22Rv1 (cell line): ENCODE data around the gene TP53BP1.
"Not testable (repeated sequence)": the region's sequence is repeated elsewhere in the genome, so short reads cannot be mapped to it uniquely, and the experiment has no call there.

ENCODE experiments used
- H3K27ac ChIP-seq: fragments of 450-650 bp; 2 replicates; pipeline ENCODE4 v1.5.1; 2017
- ZFX ChIP-seq: fragments of 450-650 bp; IDR thresholded peaks from 2 replicates; pipeline ENCODE4 v1.6.1; 2017; ENCODE audit warnings: antibody characterized with exemption, borderline replicate concordance
- TF ChIP-seq, protein P1 (sequence below): fragments of 450-650 bp; IDR thresholded peaks from 2 replicates; pipeline ENCODE4 v1.5.1; 2017; ENCODE audit warnings: mild to moderate bottlenecking

Gene TP53BP1

DNA sequence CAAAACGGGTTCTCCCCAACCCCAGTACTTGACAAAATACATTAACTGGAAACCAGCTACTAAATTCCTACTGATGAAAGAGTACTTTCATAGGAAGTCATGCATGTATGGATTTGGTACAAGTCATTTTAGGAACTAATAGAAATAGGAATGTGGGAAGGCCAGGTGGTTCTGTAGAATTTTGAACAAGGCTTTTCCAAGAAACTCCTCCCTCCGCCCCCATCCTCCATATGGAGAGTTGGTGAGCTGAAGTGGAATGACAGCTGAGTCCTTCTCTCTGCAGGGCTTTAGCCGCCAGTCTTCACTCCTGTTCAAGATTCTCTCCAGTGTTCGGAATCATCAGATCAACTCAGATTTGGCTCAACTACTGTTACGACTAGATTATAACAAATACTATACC is 88.8 kb downstream of the TP53BP1 start:
- no peak overlapping the region; the same call in 1 of the 2 replicates for H3K27ac ChIP-seq
- no peak for TF ChIP-seq ZFX
- TF ChIP-seq, protein P1, sequence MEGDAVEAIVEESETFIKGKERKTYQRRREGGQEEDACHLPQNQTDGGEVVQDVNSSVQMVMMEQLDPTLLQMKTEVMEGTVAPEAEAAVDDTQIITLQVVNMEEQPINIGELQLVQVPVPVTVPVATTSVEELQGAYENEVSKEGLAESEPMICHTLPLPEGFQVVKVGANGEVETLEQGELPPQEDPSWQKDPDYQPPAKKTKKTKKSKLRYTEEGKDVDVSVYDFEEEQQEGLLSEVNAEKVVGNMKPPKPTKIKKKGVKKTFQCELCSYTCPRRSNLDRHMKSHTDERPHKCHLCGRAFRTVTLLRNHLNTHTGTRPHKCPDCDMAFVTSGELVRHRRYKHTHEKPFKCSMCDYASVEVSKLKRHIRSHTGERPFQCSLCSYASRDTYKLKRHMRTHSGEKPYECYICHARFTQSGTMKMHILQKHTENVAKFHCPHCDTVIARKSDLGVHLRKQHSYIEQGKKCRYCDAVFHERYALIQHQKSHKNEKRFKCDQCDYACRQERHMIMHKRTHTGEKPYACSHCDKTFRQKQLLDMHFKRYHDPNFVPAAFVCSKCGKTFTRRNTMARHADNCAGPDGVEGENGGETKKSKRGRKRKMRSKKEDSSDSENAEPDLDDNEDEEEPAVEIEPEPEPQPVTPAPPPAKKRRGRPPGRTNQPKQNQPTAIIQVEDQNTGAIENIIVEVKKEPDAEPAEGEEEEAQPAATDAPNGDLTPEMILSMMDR: no peak

DNA sequence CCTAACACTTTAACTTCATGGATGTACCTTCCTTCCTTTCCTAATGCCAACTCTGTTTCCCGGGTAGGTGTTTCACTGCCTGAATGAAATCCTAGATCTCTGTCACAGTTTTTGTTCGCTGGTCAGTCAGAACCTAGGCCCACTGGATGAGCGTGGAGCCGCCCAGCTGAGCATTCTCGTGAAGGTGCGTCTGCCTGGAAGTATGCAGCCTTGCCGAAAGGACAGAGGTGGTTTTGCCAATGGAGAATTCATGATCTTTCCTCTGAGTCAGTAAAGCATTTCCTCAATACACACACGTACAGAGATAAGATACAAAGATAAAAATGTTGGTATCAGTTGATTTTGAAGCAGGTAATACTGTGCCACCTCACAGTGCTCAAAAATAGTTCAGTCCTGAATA is 89.3 kb downstream of the TP53BP1 start:
- TF ChIP-seq, protein P1: no peak
- no peak for TF ChIP-seq ZFX
- no peak overlapping the region; the same call in 1 of the 2 replicates for H3K27ac ChIP-seq

DNA sequence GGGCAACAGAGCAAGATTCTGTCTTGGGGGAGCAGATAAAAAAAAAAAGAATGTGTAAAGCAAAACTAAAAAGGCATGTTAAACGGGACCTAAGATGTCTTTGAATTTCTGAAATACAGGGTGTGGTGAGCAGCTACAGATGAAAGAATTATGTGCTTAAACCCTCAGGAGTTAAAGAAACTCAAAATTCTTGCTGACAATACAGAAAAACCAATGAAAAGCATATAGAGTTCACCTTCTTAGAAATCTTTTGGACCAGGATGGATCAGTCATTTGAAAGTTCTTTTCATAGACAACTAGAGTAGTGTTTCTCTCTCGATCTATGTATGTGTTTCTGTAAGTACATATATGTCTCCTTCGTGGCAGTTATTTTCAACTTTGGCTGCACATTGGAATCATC is 90.7 kb downstream of the TP53BP1 start:
- TF ChIP-seq ZFX: no peak
- TF ChIP-seq, protein P1: no peak
- H3K27ac ChIP-seq: no peak overlapping the region

DNA sequence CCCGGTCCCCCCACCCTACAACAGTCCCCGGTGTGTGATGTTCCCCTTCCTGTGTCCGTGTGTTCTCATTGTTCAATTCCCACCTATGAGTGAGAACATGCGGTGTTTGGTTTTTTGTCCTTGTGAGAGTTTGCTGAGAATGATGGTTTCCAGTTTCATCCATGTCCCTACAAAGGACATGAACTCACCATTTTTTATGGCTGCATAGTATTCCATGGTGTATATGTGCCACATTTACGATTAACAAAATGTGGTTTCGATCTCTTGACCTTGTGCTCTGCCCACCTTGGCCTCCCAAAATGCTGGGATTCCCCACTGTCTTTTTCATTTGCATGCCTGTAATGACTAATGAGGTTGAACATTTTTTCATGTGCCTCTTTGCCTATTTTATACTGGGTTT is 99.4 kb downstream of the TP53BP1 start:
- H3K27ac ChIP-seq: not testable (repeated sequence)

DNA sequence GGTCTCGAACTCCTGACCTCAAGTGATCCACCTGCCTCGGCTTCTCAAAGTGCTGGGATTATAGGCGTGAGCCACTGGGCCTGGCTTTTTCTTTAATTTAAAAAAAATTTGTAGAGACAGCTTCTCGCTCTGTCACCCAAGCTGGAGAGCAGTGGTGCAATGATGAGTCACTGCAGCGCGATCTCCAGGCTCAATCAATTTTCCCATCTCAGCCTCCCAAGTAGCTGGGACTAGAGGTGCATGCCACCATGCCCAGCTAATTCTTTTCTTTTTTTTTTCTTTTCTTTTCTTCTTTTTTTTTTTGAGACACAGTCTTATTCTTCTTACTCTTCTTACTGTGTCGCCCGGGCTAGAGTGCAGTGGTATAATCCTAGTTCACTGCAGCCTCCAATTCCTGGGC is 102.2 kb downstream of the TP53BP1 start:
- TF ChIP-seq, protein P1: no peak
- no peak for TF ChIP-seq ZFX
- H3K27ac ChIP-seq: no peak overlapping the region

DNA sequence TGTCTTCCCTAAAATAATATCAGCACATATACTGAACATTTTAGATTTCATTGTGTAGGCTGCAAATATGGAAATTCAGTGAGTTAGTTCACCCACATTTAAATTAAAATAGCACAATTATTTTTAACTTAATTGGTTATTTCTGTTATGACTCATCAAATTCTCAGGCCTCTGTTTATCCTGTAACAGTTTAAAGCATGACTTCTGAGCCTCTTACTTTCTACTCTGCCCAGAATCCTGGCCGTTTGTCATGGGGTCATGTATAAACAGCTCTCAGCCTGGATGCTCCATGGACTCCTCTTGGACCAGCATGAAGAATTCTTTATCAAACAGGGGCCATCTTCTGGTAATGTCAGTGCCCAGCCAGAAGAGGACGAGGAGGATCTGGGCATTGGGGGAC is 109.9 kb downstream of the TP53BP1 start:
- TF ChIP-seq, protein P1: no peak
- TF ChIP-seq ZFX: no peak
- H3K27ac ChIP-seq: no peak overlapping the region

DNA sequence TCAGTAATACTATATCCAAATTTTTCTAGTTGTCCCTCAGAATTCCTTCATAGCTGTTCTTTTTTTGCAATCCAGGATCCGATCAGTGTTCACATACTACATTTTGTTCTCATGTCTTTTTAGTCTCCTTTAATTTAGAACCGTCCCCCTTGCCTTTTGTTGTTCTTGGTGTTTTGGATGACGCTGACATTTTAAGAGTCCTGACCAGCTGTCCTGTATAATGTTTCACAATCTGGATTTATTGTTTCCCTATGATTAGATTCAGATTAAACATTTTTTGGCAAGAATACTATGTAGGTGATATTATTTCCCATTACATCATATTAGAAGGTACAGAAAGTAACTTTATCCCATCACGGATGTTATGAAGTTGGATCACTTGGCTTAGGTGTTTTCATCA is 110.6 kb downstream of the TP53BP1 start:
- no peak for TF ChIP-seq ZFX
- TF ChIP-seq, protein P1: no peak
- H3K27ac ChIP-seq: no peak overlapping the region

DNA sequence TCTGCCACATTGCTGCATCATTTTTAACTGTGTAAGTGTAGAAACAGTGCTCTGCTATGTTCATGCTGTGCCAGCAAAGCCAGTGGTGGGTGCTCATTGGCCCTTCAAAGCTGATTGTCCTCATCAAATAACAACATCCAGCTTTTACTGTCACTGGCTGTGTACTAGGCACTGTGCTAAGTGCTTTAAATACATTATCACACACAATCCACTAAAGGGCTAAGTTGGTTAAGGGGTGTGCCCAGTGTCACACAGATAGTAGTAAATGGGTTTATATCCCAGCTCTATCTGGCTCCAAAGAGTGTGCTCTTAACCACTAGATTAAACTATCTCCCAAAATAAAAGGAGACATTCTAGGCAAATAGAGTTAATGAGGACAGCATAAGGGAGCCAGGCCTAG is 114.4 kb downstream of the TP53BP1 start:
- TF ChIP-seq ZFX: no peak
- TF ChIP-seq, protein P1: no peak
- no peak overlapping the region for H3K27ac ChIP-seq
